Neural progenitor cell (in vitro differentiated cells): ENCODE data around the gene CDH23.

Experiments used
- EZH2 ChIP-seq: fragments of 200-600 bp; sonication (generic); IDR thresholded peaks from 2 replicates; pipeline ENCODE4 v1.6.1; 2017; ENCODE audit warnings: antibody characterized with exemption, mild to moderate bottlenecking, moderate library complexity
- TF ChIP-seq, protein P1 (sequence below): fragments of 200-600 bp; sonication (generic); IDR thresholded peaks from 2 replicates; pipeline ENCODE4 v1.5.1; 2017; ENCODE audit warnings: antibody characterized with exemption, mild to moderate bottlenecking

DNA sequence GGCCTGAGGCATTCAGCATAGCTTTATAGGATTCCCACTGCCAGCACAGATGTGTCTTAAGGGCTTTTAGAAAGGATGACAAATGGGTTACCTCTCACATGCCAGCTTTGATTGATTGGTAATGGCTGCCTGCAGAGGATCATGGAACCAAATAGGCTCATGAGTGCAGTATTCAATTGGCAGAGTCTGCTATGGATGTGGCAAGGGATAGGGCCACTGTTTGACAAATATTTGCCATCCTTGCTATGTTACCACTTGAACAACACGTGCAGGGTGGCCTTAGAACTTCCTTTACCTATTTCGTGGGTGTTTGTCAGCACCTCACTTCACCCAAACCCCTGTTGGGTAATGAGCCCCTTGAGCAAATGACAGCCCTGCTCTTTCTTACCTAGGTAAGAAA, 183.7 kb downstream of the CDH23 start:
- TF ChIP-seq, protein P1, sequence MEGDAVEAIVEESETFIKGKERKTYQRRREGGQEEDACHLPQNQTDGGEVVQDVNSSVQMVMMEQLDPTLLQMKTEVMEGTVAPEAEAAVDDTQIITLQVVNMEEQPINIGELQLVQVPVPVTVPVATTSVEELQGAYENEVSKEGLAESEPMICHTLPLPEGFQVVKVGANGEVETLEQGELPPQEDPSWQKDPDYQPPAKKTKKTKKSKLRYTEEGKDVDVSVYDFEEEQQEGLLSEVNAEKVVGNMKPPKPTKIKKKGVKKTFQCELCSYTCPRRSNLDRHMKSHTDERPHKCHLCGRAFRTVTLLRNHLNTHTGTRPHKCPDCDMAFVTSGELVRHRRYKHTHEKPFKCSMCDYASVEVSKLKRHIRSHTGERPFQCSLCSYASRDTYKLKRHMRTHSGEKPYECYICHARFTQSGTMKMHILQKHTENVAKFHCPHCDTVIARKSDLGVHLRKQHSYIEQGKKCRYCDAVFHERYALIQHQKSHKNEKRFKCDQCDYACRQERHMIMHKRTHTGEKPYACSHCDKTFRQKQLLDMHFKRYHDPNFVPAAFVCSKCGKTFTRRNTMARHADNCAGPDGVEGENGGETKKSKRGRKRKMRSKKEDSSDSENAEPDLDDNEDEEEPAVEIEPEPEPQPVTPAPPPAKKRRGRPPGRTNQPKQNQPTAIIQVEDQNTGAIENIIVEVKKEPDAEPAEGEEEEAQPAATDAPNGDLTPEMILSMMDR = no peak
- TF ChIP-seq EZH2 = no peak
